SU-DHL-6 (cell line): ENCODE measurements around the gene DMAP1.

Source experiments
- H2AFZ ChIP-seq: fragments of 200-600 bp; sonication (generic); 2 replicates; pipeline ENCODE4 v1.6.1; 2014; ENCODE audit warnings: low read depth, mild to moderate bottlenecking, moderate library complexity, mixed read lengths, antibody characterized with exemption, low read length; ENCODE audit not compliant: severe bottlenecking
- H3F3A ChIP-seq: fragments of 200-600 bp; shearing (Covaris generic); 2 replicates; pipeline ENCODE4 v1.6.0; 2016; ENCODE audit warnings: antibody characterized with exemption, mild to moderate bottlenecking; ENCODE audit not compliant: insufficient read depth
- H3K27ac ChIP-seq: fragments of 200-600 bp; sonication (generic); 2 replicates; pipeline ENCODE4 v1.5.1; 2016; ENCODE audit warnings: low read depth, mild to moderate bottlenecking, low read length, moderate library complexity, mixed read lengths
- H3K27me3 ChIP-seq: fragments of 200-600 bp; sonication (generic), shearing (Covaris generic); 2 replicates; pipeline ENCODE4 v1.6.0; 2014; ENCODE audit warnings: mild to moderate bottlenecking, low read length
- H3K36me3 ChIP-seq: fragments of 200-600 bp; sonication (generic); 2 replicates; pipeline ENCODE4 v1.6.1; 2014; ENCODE audit warnings: mild to moderate bottlenecking, low read length, mixed read lengths
- H3K4me2 ChIP-seq: fragments of 300-600, 200-600 bp; shearing (Covaris generic), sonication (generic); 2 replicates; pipeline ENCODE4 v1.6.0; 2014; ENCODE audit warnings: low read length, low read depth, mild to moderate bottlenecking; ENCODE audit not compliant: poor library complexity, severe bottlenecking
- H3K4me3 ChIP-seq: fragments of 200-600 bp; sonication (generic); 2 replicates; pipeline ENCODE4 v1.5.1; 2014; ENCODE audit warnings: antibody characterized with exemption, low read length, mild to moderate bottlenecking, mixed read lengths; ENCODE audit not compliant: insufficient read depth, poor library complexity, severe bottlenecking
- H3K79me2 ChIP-seq: fragments of 200-600 bp; sonication (generic); 2 replicates; pipeline ENCODE4 v1.6.1; 2014; ENCODE audit warnings: mild to moderate bottlenecking, low read length, moderate library complexity; ENCODE audit not compliant: insufficient read depth
- H3K9ac ChIP-seq: fragments of 200-600 bp; sonication (generic); 2 replicates; pipeline ENCODE4 v1.7.0; 2014; ENCODE audit warnings: mild to moderate bottlenecking, low read length
- H3K9me2 ChIP-seq: fragments of 200-600 bp; sonication (generic); replicated peaks from 2 replicates; pipeline ENCODE4 v1.6.1; 2014; ENCODE audit warnings: low read length; ENCODE audit not compliant: insufficient read depth
- H3K9me3 ChIP-seq: fragments of 200-600 bp; sonication (generic); 2 replicates; pipeline ENCODE4 v1.6.1; 2014; ENCODE audit warnings: low read length, mixed read lengths; ENCODE audit not compliant: insufficient read depth
- H4K20me1 ChIP-seq: fragments of 200-600 bp; sonication (generic); 2 replicates; pipeline ENCODE4 v1.6.1; 2014; ENCODE audit warnings: low read depth, mild to moderate bottlenecking, antibody characterized with exemption, low read length, moderate library complexity, mixed read lengths
- EZH2phosphoT487 ChIP-seq: fragments of 200-600 bp; sonication (generic), shearing (Covaris generic); conservative IDR thresholded peaks from 2 replicates; pipeline ENCODE4 v1.6.1; 2018; ENCODE audit warnings: mild to moderate bottlenecking, antibody characterized with exemption, low read length, moderate library complexity, mixed read lengths
- TF ChIP-seq, protein P1 (sequence below): fragments of 200-600 bp; sonication (generic); IDR thresholded peaks from one replicate; pipeline ENCODE4 v1.5.1; 2017; ENCODE audit warnings: antibody characterized with exemption, mild to moderate bottlenecking, low read length, moderate library complexity; ENCODE audit not compliant: insufficient read depth, poor library complexity, severe bottlenecking

The DMAP1 gene

DNA sequence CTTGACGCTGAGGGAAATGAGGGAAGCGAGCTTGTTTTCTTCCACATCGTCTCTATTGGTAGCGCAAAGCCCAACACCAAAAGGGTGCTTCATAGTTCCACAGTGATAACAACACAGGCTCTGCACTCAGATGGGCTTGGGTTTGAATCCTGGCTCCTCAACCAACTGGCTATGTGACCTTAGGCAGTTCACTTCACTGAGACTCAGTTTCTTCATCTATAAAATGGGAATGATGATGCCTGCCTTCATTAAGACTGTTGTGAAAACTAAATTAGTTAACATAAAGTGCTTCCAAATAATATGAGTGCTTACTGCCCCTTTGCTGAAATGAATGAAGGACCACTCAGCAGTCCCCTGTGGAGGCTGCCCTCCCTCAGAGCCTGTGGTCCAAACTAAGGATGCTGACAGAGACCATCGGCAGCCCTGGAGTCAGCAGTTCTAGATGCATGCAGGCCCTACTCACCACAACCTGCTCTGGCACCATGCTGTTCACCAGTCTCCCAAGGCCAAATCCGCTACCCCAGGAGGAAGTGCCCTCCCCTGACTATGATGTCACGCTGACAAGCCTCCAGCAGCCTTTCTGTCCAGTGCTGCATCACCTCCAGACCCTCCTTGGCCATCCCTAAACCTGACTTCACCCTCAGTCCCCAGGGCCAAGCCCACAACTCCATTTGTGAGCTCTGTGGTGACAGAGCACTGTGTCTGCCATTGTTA is 30.7 kb downstream of the DMAP1 start:
- no peaks in the 10 kb centered on the region for H3K79me2 ChIP-seq
- no peak overlapping the region for H3K4me3 ChIP-seq
- H3K9ac ChIP-seq = no peak overlapping the region
- no peaks in the 10 kb centered on the region for H3K9me2 ChIP-seq
- no peak overlapping the region for H3K27ac ChIP-seq
- no peaks in the 10 kb centered on the region for H3F3A ChIP-seq
- no peaks in the 10 kb centered on the region for H3K9me3 ChIP-seq
- H4K20me1 ChIP-seq = no peaks in the 10 kb centered on the region
- no peak overlapping the region for H3K4me2 ChIP-seq
- no peaks in the 10 kb centered on the region for H3K36me3 ChIP-seq
- H3K27me3 ChIP-seq = no peaks in the 10 kb centered on the region
- no peak overlapping the region for H2AFZ ChIP-seq
- no peak for TF ChIP-seq EZH2phosphoT487
- TF ChIP-seq, protein P1, sequence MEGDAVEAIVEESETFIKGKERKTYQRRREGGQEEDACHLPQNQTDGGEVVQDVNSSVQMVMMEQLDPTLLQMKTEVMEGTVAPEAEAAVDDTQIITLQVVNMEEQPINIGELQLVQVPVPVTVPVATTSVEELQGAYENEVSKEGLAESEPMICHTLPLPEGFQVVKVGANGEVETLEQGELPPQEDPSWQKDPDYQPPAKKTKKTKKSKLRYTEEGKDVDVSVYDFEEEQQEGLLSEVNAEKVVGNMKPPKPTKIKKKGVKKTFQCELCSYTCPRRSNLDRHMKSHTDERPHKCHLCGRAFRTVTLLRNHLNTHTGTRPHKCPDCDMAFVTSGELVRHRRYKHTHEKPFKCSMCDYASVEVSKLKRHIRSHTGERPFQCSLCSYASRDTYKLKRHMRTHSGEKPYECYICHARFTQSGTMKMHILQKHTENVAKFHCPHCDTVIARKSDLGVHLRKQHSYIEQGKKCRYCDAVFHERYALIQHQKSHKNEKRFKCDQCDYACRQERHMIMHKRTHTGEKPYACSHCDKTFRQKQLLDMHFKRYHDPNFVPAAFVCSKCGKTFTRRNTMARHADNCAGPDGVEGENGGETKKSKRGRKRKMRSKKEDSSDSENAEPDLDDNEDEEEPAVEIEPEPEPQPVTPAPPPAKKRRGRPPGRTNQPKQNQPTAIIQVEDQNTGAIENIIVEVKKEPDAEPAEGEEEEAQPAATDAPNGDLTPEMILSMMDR = no peak

DNA sequence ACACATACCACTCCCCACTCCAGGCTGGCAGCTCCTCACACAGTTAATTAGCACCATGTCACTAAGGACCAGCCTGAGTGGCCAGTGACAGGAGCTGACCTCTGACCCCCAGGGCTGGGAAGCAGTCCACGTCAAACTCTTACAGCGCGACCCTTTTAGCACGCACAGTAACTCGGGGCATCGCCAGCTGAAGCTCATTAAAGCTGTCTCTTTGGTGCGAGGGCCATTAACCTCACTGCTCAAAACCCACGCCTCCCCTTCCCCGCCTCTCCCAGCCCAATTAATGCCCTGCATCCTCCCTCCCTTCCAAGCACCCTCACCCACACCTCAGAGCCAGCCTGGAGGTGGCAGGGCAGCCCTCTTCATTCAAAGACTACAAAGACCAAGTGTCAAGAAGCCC is 31.7 kb downstream of the DMAP1 start:
- Histone ChIP-seq H4K20me1 (no peaks in the 10 kb centered on the region), H3K4me3 (no peak overlapping the region), H3F3A (no peaks in the 10 kb centered on the region), H3K27ac (no peak overlapping the region), H3K9me3 (no peaks in the 10 kb centered on the region), H2AFZ (no peak overlapping the region), H3K36me3 (no peaks in the 10 kb centered on the region), H3K4me2 (no peak overlapping the region), H3K9me2 (no peaks in the 10 kb centered on the region), H3K9ac (no peak overlapping the region), H3K27me3 (no peaks in the 10 kb centered on the region), H3K79me2 (no peaks in the 10 kb centered on the region)
- TF ChIP-seq, protein P1 = no peak
- TF ChIP-seq EZH2phosphoT487 = no peak

DNA sequence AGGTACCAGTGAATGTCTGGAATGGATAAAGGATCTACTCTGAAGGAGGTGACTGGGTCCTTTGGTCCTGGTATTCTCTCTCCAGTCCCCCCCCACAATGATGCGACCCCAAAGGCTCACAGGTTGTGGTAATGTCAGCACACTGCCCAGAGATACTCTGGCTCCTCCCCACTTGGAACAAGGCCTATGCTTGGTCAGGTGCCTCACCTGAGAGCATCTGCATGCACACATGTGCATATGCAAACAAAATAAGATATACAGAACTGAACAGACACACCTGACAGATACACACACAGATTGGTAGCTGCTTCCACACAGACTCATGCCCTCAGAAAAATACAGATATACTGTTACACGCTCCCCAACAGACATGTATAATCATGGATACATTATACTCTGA is 33.5 kb downstream of the DMAP1 start:
- no peaks in the 10 kb centered on the region for H3K9me2 ChIP-seq
- no peak overlapping the region for H3K4me2 ChIP-seq
- no peaks in the 10 kb centered on the region for H3K36me3 ChIP-seq
- no peak for TF ChIP-seq EZH2phosphoT487
- TF ChIP-seq, protein P1 = no peak
- H2AFZ ChIP-seq = no peak overlapping the region
- H3K27ac ChIP-seq = no peak overlapping the region
- H3K4me3 ChIP-seq = no peak overlapping the region
- no peaks in the 10 kb centered on the region for H3K27me3 ChIP-seq
- no peaks in the 10 kb centered on the region for H3K9me3 ChIP-seq
- H3F3A ChIP-seq = no peaks in the 10 kb centered on the region
- H3K9ac ChIP-seq = no peak overlapping the region
- no peaks in the 10 kb centered on the region for H3K79me2 ChIP-seq
- no peaks in the 10 kb centered on the region for H4K20me1 ChIP-seq
